NCI-H524 treated with DMSO at 0.1 percent for 48 hours (cell line): ENCODE data around the gene ZNF778.
"Not testable (repeated sequence)": the region's sequence is repeated elsewhere in the genome, so short reads cannot be mapped to it uniquely, and the experiment has no call there.

ENCODE experiments used
- DNase-seq: peaks from one replicate; lab custom pipeline; 2025; lab: John Stamatoyannopoulos, UW

Gene ZNF778

DNA sequence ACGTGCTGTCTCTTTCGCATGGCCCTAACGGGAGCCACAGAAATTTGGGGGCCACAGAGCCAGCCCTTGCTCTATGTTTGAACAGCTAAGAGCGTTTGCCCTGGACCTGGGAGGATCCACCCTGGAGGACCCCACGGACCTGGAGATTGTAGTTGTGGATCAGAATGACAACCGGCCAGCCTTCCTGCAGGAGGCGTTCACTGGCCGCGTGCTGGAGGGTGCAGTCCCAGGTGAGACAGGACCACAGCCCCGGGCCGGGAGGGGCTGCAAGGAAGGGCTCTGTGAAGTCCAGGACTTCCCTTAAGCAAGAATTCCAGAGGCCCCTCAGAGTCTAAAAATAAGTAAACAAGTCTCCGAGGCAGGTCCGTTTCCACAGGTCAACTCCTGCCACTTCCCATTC is 34.0 kb upstream of the ZNF778 start:
- no peak for DNase-seq

DNA sequence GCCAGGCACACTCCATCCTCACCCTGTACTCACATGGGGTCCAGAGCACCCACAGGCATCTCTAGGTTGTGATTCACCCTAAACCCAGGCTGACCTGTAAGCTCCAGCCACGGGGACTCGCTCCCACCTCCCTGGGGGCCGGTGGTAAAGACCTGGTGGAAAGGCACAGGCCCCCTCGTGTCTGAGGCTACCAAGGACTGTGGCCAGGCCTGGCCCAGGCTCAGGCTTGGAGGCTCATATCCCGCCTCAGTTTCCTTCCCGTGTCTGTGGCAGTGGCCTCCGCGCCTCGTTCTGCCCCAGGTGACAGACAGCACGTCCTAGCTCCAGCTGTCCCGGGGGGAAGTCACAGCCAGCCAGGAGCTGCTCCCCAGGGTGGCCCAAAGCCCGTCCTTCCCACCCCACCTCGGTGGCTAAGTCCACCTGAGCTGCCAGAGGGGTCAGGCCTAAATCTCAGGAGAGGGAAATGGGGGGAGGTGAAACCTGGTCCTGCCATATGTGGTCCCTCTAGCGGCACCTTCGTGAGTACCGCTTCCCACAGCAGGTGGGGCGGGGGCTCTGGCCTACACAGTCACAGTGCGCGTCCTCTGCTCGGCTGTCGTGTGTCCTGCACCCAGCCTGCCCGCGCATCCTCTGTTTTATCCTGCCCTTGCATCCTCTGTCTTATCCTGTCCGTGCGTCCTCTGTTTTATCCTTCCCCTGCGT is 33.4 kb upstream of the ZNF778 start:
- no peak for DNase-seq

DNA sequence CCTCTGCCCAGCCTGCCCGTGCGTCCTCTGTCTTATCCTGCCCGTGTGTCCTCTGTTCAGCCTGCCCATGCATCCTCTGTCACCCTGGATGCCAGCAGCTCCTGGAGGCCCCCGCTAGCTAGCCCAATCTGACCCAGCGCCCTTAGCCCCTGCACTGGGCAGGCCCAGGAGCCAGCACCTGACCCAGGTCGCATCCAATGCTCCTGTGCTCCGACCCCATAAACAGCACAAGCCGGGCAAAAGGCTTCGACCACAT is 32.9 kb upstream of the ZNF778 start:
- DNase-seq: no peak

DNA sequence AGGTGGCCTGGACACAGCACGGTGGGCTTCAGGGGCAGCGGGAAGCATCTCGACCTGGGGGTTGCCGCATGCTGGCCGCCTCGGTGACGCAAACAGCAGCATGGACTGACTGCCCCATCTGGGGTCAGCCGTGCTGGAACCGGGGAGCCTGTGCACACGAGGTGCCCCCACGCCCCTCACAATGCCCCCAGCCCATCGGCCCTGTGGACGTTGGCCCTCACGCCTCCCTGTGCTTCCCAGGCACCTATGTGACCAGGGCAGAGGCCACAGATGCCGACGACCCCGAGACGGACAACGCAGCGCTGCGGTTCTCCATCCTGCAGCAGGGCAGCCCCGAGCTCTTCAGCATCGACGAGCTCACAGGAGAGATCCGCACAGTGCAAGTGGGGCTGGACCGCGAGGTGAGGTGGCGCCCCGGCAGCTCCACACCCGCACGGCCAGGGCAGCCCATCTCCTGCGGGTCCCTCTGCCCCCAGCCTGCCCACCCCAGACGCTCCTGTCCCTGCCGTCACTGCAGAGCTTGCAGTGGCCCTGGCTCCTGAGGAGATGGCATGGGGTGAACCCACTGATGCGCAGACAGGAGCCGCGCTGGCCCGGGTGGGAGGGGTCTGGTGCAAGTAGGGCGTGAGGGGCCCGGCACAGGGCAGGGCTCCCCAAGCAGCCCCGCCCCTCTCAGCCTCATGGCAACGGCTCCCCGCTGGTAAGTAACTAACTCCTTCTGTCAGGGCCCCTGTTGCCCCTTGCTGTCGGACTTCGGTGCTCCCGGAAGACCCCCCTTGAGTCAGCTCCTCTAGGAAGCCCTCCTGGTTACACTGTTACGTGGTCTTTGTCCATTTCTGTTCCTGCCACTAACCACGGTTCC is 32.3 kb upstream of the ZNF778 start:
- DNase-seq: no peak

DNA sequence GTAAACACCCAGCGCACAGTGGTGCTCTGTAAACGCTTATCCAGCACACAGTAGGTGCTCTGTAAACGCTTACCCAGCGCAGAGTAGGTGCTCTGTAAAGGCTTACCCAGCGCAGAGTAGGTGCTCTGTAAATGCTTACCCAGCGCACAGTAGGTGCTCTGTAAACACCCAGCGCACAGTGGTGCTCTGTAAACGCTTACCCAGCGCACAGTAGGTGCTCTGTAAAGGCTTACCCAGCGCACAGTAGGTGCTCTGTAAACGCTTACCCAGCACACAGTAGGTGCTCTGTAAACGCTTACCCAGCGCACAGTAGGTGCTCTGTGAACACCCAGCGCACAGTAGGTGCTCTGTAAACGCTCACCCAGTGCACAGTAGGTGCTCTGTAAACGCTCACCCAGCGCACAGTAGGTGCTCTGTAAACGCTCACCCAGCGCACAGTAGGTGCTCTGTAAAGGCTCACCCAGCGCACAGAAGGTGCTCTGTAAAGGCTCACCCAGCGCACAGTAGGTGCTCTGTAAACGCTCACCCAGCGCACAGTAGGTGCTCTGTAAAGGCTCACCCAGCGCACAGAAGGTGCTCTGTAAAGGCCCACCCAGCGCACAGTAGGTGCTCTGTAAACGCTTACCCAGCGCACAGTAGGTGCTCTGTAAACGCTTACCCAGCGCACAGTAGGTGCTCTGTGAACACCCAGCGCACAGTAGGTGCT is 31.5 kb upstream of the ZNF778 start:
- DNase-seq: not testable (repeated sequence)

DNA sequence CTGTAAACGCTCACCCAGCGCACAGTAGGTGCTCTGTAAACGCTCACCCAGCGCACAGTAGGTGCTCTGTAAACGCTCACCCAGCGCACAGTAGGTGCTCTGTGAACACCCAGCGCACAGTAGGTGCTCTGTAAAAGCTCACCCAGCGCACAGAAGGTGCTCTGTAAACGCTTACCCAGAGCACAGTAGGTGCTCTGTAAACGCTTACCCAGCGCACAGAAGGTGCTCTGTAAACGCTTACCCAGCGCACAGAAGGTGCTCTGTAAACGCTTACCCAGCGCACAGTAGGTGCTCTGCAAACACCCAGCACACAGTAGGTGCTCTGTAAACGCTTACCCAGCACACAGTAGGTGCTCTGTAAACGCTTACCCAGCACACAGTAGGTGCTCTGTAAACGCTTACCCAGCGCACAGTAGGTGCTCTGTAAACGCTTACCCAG is 30.9 kb upstream of the ZNF778 start:
- not testable (repeated sequence) for DNase-seq

DNA sequence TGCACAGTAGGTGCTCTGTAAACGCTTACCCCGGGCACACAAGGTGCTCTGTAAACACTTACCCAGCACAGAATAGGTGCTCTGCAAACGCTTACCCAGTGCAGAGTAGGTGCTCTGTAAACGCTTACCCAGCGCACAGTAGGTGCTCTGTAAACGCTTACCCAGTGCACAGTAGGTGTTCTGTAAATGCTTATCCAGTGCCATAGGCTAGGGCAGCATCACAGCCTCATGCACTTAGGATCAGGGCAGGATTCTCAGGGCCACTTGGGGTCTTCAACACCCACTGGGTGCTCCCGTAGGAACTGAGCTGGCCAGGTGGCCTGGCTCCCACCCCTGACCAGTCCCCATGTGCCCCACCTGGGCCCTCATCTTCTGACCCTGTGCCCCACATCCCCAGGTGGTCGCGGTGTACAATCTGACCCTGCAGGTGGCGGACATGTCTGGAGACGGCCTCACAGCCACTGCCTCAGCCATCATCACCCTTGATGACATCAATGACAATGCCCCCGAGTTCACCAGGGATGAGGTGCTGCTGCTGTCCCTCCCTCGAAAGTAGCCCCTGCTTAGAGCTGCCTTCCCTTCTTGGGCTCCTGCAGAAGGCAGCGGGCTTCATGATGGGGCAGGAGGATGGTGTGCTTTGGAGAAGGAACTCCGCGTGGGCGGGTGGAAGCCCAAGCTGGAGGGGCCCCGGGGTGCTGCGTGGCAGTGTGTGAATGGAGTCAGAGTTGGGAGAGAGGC is 30.3 kb upstream of the ZNF778 start:
- no peak for DNase-seq

DNA sequence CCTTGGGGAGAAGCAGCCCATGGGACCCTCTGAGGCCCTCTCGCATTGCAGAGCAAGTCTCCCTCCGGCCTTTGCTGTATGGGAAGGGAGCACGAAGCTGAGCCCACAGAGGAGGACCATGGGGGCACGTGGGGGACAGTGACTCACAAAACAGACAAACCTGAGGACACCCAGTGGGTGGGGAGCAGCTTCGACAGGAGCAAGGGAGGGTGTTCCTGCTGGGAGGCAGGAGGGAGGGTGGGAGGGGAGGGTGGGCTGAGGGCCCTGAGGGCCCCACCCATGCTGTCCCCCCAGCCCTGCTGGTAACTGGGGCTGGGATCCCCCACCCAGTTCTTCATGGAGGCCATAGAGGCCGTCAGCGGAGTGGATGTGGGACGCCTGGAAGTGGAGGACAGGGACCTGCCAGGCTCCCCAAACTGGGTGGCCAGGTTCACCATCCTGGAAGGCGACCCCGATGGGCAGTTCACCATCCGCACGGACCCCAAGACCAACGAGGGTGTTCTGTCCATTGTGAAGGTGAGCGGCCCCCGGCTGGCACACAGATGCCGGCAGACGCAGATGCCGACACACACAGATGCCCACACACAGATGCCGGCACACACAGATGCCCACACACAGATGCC is 29.6 kb upstream of the ZNF778 start:
- no peak for DNase-seq

DNA sequence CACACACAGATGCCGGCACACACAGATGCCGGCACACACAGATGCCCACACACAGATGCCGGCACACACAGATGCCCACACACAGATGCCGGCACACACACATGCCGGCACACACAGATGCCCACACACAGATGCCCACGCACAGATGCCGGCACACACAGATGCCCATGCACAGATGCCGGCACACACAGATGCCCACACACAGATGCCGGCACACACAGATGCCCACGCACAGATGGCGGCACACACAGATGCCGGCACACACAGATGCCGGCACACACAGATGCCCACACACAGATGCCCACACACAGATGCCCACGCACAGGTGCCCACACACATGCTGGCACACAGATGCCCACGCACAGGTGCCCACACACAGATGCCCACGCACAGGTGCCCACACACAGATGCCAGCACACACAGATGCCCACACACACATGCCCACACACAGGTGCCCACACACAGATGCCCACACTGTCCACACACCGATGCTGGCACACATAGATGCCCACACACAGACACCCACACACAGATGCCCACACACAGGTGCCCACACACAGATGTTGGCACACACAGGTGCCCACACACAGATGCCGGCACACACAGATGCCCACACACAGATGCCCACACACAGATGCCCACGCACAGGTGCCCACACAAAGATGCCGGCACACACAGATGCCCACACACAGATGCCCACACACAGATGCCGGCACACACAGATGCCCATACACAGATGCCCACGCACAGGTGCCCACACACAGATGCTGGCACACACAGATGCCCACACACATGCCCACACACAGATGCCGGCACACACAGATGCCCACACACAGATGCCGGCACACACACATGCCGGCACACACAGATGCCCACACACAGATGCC is 28.8 kb upstream of the ZNF778 start:
- DNase-seq: not testable (repeated sequence)

DNA sequence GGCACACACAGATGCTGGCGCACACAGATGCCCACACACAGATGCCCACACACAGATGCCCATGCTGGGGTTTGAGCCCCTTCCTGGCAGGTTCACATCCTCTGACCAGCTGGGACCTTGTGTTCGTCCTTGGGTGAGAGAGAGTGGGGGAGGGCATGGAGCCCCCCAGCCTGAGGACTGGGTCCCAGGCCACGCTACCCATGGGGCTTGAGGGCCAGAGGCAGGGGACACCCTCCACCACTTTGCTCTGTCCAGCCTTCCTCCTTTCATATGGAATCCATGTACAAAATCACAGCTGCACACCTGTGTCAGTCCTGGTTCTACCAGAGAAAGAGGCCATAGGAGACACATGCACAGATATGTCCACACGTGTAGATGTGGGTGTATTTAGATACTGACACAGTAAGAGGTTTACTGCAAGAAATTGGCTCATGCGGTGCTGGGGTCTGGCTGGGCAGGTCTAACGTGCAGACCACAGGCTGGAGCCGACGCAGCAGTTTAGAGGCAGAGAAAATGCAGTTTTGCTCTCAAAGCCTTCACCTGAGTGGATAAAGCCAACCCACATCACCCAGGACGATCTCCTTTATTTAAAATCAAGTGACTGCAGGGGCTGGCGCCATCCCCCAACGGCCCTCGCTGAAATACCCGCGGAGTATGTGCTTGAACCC is 28.0 kb upstream of the ZNF778 start:
- no peak for DNase-seq

DNA sequence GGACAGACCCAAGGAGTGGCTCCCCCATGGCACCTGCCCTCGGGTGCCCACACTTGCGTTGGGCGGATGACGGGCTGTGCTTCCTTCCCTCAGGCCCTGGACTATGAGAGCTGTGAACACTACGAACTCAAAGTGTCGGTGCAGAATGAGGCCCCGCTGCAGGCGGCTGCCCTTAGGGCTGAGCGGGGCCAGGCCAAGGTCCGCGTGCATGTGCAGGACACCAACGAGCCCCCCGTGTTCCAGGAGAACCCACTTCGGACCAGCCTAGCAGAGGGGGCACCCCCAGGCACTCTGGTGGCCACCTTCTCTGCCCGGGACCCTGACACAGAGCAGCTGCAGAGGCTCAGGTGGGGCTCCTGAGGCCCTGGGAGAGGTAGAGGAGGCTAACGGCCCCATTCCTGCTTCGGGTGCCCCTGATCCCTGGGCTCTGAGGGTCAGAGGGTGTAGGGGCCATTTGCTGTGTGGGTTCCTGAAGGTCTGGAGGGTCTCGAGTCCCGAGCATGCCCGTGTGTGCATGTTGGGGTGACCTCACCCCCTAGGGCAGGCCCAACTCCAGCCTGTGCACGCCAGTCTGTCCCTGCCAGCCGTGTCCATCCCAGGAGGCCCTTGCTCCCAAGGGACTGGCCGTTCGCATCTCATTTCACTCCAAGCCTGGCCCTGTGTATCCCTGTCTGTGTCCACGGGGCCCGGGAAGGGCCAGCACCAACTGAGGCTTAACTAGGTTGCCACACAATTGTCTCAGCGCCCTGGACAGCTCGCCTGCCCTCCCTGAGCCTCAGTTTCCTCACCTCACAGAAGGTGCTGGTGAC is 27.1 kb upstream of the ZNF778 start:
- no peak for DNase-seq

DNA sequence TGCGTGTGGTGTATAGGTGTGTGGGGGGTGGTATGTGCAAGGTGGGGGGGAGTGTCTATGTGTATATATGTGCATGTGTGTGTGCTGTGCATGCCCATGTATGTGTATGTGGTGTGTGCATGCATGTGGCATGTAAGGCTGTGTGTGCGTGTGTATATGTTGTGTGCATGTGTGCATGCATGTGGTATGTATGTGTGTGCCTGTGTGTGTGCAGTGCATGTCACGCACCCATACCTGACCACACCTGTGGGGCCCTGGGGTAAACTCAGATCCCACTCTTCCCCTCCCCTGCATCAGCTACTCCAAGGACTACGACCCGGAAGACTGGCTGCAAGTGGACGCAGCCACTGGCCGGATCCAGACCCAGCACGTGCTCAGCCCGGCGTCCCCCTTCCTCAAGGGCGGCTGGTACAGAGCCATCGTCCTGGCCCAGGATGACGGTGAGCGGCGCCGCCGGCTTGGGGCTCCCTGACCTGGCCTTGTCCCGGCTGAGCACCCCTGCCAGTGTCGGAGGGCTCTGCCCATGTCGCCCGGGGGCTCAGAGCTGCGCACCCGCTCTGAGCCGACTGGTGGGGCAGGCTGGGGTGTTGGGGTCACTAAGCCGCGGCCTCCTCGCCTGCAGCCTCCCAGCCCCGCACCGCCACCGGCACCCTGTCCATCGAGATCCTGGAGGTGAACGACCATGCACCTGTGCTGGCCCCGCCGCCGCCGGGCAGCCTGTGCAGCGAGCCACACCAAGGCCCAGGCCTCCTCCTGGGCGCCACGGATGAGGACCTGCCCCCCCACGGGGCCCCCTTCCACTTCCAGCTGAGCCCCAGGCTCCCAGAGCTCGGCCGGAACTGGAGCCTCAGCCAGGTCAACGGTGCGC is 26.2 kb upstream of the ZNF778 start:
- no peak for DNase-seq

DNA sequence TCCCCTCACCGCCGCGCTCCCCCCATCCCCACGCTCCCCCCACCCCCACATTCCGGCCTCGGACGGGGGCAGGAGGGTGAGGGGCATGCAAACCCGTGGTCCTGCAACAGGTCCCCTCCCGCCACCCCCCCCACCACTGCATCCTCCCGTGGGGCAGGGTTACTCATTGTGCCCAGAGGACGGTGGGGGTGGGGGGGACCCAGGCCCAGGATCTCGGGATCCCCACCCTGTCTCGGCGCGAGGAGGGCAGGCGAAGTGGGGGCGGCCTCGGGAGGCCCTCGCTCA is 25.7 kb upstream of the ZNF778 start:
- DNase-seq: no peak

DNA sequence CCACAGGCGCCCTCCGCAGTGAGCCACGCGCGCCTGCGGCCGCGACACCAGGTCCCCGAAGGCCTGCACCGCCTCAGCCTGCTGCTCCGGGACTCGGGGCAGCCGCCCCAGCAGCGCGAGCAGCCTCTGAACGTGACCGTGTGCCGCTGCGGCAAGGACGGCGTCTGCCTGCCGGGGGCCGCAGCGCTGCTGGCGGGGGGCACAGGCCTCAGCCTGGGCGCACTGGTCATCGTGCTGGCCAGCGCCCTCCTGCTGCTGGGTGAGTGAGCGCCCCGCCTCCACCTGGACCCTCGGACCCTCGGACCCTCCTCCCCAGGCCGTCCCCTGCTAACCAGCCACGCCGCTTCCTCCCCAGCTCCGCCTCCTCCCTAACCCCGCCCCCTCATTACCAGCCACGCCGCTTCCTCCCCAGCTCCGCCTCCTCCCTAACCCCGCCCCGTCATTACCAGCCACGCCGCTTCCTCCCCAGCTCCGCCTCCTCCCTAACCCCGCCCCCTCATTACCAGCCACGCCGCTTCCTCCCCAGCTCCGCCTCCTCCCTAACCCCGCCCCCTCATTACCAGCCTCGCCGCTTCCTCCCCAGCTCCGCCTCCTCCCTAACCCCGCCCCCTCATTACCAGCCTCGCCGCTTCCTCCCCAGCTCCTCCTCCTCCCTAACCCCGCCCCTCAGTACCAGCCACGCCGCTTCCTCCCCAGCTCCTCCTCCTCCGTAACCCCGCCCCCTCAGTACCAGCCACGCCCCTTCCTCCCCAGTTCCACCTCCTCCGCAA is 25.1 kb upstream of the ZNF778 start:
- not testable (repeated sequence) for DNase-seq

DNA sequence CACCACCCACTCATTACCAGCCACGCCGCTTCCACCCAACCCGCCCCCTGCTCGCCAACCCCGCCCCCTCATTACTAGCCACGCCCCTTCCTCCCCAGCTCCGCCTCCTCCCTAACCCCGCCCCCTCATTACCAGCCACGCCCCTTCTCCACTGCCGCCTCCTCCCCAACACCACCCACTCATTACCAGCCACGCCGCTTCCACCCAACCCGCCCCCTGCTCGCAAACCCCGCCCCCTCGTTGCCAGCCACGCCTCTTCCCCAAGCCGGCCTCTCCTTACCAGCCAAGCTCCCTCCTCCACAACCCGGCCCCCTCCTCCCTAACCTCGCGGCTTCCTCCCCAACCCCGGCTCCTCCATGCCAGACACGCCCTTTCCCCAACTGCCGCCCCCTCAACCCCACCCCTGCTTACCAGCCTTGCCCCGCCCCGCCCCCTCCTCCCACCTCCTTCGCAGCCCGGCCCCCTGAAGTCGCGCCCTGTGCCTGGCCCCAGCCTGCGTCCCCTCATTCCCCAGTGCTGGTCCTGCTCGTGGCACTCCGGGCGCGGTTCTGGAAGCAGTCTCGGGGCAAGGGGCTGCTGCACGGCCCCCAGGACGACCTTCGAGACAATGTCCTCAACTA is 24.4 kb upstream of the ZNF778 start:
- no peak for DNase-seq

DNA sequence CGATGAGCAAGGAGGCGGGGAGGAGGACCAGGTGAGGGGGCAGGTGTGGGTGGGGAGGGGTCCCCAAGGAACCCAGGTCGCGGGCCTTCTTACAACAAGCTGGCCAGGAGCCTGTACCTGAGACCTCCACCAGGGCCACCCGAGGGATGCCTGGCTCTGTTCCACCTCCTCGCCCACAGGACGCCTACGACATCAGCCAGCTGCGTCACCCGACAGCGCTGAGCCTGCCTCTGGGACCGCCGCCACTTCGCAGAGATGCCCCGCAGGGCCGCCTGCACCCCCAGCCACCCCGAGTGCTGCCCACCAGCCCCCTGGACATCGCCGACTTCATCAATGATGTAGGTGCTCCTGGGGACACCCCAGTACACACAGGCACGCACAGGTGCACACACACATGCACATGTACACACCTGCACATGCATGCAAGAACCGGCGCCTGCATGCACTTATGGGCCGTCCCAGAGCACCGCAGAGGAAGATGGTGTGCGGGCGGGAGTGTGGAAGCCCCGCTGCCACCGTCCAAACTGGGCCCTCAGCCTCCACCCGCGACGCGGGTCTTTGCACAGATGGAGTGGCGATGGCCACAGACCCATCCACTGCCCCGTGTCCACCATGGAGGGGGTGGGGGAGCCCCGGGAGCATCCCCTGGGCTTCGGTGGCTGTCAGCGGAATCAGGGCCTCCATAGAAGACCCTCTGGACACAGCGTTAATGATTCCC is 23.8 kb upstream of the ZNF778 start:
- DNase-seq: no peak
